ENCODE measurements around the gene NEK11.
A peak's percentile ranks its signal among the peaks of the same experiment; 100 is the strongest.
"Not testable (repeated sequence)": the region's sequence is repeated elsewhere in the genome, so short reads cannot be mapped to it uniquely, and the experiment has no call there.

The NEK11 gene

GRCh38 chr3:131323792-131324191, 297.1 kb downstream of the NEK11 start:
- H3K9me3 ChIP-seq (ENCODE audit: severe bottlenecking): no peaks in the 10 kb centered on the region
- H3K27me3 ChIP-seq (ENCODE audit: insufficient read depth, poor library complexity, severe bottlenecking): no peaks in the 10 kb centered on the region
- no peak overlapping the region for H3K4me3 ChIP-seq (ENCODE audit: severe bottlenecking)
- H3K4me1 ChIP-seq (ENCODE audit: insufficient read depth, poor library complexity, severe bottlenecking): no peaks in the 10 kb centered on the region
- H3K27ac ChIP-seq (ENCODE audit: poor library complexity, severe bottlenecking): no peak overlapping the region
- DNase-seq (ENCODE audit: low spot score): no peak
- no peaks in the 10 kb centered on the region for H3K36me3 ChIP-seq (ENCODE audit: low read depth)
- no peak for ATAC-seq (ENCODE audit: low read depth)
- TF ChIP-seq, protein P1, sequence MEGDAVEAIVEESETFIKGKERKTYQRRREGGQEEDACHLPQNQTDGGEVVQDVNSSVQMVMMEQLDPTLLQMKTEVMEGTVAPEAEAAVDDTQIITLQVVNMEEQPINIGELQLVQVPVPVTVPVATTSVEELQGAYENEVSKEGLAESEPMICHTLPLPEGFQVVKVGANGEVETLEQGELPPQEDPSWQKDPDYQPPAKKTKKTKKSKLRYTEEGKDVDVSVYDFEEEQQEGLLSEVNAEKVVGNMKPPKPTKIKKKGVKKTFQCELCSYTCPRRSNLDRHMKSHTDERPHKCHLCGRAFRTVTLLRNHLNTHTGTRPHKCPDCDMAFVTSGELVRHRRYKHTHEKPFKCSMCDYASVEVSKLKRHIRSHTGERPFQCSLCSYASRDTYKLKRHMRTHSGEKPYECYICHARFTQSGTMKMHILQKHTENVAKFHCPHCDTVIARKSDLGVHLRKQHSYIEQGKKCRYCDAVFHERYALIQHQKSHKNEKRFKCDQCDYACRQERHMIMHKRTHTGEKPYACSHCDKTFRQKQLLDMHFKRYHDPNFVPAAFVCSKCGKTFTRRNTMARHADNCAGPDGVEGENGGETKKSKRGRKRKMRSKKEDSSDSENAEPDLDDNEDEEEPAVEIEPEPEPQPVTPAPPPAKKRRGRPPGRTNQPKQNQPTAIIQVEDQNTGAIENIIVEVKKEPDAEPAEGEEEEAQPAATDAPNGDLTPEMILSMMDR (IDR thresholded peaks at IDR 0.05; ENCODE audit: poor library complexity, severe bottlenecking): no peak

DNA sequence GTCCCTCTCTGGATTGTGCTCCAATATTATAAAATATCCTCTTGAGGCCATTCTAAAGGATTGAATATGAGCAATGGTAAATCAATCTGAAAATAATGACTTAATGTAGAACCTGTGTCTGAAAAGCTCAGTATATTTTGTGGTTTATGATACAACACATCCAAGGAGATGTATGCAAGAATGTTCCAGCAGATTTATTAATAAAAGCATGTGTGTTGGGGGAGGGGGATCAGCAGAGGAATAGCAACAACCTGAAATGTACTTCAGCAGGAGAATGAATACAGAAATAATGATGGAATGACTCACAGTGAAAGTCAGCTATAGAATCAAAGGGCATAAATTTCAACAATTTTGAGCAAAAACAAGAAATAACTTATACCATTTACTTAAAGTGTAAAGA, 298.2 kb downstream of the NEK11 start:
- TF ChIP-seq, protein P1 (IDR thresholded peaks at IDR 0.05; ENCODE audit: poor library complexity, severe bottlenecking): no peak
- ATAC-seq (ENCODE audit: low read depth) (no peak), DNase-seq (ENCODE audit: low spot score) (no peak)
- no peaks in the 10 kb centered on the region for H3K36me3 ChIP-seq (ENCODE audit: low read depth)
- H3K27ac ChIP-seq (ENCODE audit: poor library complexity, severe bottlenecking): no peak overlapping the region
- H3K4me3 ChIP-seq (ENCODE audit: severe bottlenecking): no peak overlapping the region
- no peaks in the 10 kb centered on the region for H3K9me3 ChIP-seq (ENCODE audit: severe bottlenecking)
- H3K4me1 ChIP-seq (ENCODE audit: insufficient read depth, poor library complexity, severe bottlenecking): no peaks in the 10 kb centered on the region
- H3K27me3 ChIP-seq (ENCODE audit: insufficient read depth, poor library complexity, severe bottlenecking): no peaks in the 10 kb centered on the region

- ATAC-seq (ENCODE audit: low read depth) (peak; percentile 49), DNase-seq (ENCODE audit: low spot score) (no peak)
These were observed 299.6 kb downstream of the NEK11 start for GRCh38 chr3:131326307-131326706.

GRCh38 chr3:131328721-131329120, 302.0 kb downstream of the NEK11 start:
- H3K27ac ChIP-seq (ENCODE audit: poor library complexity, severe bottlenecking): no peak overlapping the region
- TF ChIP-seq, protein P1 (IDR thresholded peaks at IDR 0.05; ENCODE audit: poor library complexity, severe bottlenecking): no peak
- no peaks in the 10 kb centered on the region for H3K36me3 ChIP-seq (ENCODE audit: low read depth)
- no peaks in the 10 kb centered on the region for H3K4me1 ChIP-seq (ENCODE audit: insufficient read depth, poor library complexity, severe bottlenecking)
- no peaks in the 10 kb centered on the region for H3K27me3 ChIP-seq (ENCODE audit: insufficient read depth, poor library complexity, severe bottlenecking)
- no peak for ATAC-seq (ENCODE audit: low read depth)
- no peaks in the 10 kb centered on the region for H3K9me3 ChIP-seq (ENCODE audit: severe bottlenecking)
- DNase-seq (ENCODE audit: low spot score): no peak
- H3K4me3 ChIP-seq (ENCODE audit: severe bottlenecking): no peak overlapping the region

More at GRCh38 chr3:131326307-131326706, 299.6 kb downstream of the NEK11 start:
- Histone ChIP-seq H3K4me3 (ENCODE audit: severe bottlenecking) (no peak overlapping the region), H3K27me3 (ENCODE audit: insufficient read depth, poor library complexity, severe bottlenecking) (no peaks in the 10 kb centered on the region), H3K27ac (ENCODE audit: poor library complexity, severe bottlenecking) (no peak overlapping the region), H3K4me1 (ENCODE audit: insufficient read depth, poor library complexity, severe bottlenecking) (no peaks in the 10 kb centered on the region), H3K9me3 (ENCODE audit: severe bottlenecking) (no peaks in the 10 kb centered on the region), H3K36me3 (ENCODE audit: low read depth) (no peaks in the 10 kb centered on the region)
- TF ChIP-seq, protein P1 (IDR thresholded peaks at IDR 0.05; ENCODE audit: poor library complexity, severe bottlenecking): no peak

- Histone ChIP-seq H3K27me3 (ENCODE audit: insufficient read depth, poor library complexity, severe bottlenecking) (no peaks in the 10 kb centered on the region), H3K36me3 (ENCODE audit: low read depth) (no peaks in the 10 kb centered on the region), H3K4me1 (ENCODE audit: insufficient read depth, poor library complexity, severe bottlenecking) (no peaks in the 10 kb centered on the region), H3K4me3 (ENCODE audit: severe bottlenecking) (no peak overlapping the region), H3K9me3 (ENCODE audit: severe bottlenecking) (no peaks in the 10 kb centered on the region), H3K27ac (ENCODE audit: poor library complexity, severe bottlenecking) (no peak overlapping the region)
- DNase-seq (ENCODE audit: low spot score) (no peak), ATAC-seq (ENCODE audit: low read depth) (no peak)
- TF ChIP-seq, protein P1 (IDR thresholded peaks at IDR 0.05; ENCODE audit: poor library complexity, severe bottlenecking): no peak
These were observed 303.1 kb downstream of the NEK11 start for GRCh38 chr3:131329774-131330173.

DNA sequence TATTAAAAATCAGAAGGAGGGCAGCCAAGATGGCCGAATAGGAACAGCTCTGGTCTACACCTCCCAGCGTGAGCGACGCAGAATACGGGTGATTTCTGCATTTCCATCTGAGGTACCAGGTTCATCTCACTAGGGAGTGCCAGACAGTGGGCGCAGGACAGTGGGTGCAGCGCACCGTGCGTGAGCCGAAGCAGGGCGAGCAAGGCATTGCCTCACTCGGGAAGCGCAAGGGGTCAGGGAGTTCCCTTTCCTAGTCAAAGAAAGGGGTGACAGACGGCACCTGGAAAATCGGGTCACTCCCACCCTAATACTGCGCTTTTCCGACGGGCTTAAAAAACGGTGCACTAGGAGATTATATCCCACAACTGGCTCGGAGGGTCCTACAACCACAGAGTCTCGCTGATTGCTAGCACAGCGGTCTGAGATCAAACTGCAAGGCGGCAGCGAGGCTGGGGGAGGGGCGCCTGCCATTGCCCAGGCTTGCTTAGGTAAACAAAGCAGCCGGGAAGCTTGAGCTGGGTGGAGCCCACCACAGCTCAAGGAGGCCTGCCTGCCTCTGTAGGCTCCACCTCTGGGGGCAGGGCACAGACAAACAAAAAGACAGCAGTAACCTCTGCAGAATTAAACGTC, 304.9 kb downstream of the NEK11 start:
- not testable (repeated sequence) for H3K4me3 ChIP-seq (ENCODE audit: severe bottlenecking); DNase-seq (ENCODE audit: low spot score); H3K27ac ChIP-seq (ENCODE audit: poor library complexity, severe bottlenecking)

More for the DNA sequence above, 304.9 kb downstream of the NEK11 start:
- not testable (repeated sequence) for ATAC-seq (ENCODE audit: low read depth); H3K27me3 ChIP-seq (ENCODE audit: insufficient read depth, poor library complexity, severe bottlenecking); H3K4me1 ChIP-seq (ENCODE audit: insufficient read depth, poor library complexity, severe bottlenecking); H3K9me3 ChIP-seq (ENCODE audit: severe bottlenecking); H3K36me3 ChIP-seq (ENCODE audit: low read depth)

Data from RWPE2 (cell line).